ENCODE results near the gene TPH1.
"Not testable (repeated sequence)": the region's sequence is repeated elsewhere in the genome, so short reads cannot be mapped to it uniquely, and the experiment has no call there.

TPH1 gene

DNA sequence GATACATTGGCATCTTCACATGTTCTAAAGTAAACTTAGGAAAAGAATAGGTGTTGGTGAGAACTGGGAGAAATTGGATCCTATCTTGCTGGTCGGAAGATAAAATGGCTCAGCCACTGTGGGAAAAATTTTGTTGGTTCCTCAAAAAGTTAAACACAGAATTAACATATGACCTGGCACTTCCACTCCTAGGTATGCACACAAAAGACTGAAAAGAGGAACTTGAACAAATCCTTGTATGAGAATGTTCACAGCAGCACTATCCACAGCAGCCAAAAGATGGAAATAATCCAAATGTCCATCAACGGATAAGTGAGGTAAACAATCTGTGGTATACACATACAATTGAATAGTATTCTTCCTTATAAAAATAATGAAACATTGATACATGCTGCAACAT lies 4.8 kb upstream of the TPH1 start:
- DNase-seq: peak; percentile 58
- in situ Hi-C loops (cut with MboI; ENCODE audit: low pct_unique_long_range_greater_than_20kb, low sequenced_read_pairs): no loop called here

- DNase-seq: no peak
Measured at GRCh38 chr11:18036456-18036855, 9.6 kb downstream of the TPH1 start.

DNA sequence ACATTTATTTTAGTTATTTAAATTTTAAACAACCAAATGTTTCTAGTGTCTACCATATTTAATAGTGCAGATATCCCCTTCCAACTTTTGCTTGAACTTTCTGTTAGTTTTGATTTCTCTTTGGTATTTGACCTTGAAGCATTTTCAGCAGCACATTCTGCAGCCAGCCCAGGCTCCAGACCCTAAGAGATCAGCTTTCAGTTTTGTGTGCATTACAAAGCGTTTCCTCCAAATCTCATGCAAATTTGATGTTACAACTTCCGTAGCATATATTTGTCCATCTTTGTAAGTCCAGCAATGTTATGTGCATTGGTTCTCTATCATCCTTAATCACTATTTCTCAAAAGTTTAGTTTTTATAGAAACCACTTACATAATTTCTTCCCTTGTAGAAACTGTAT lies 18.6 kb downstream of the TPH1 start:
- no peak for DNase-seq
- in situ Hi-C loops (cut with MboI; ENCODE audit: low pct_unique_long_range_greater_than_20kb, low sequenced_read_pairs): no loop called here

More at GRCh38 chr11:18036456-18036855, 9.6 kb downstream of the TPH1 start:
- in situ Hi-C loops (cut with MboI; ENCODE audit: low pct_unique_long_range_greater_than_20kb, low sequenced_read_pairs): no loop called here

- no peak for DNase-seq
- in situ Hi-C loops (cut with MboI; ENCODE audit: low pct_unique_long_range_greater_than_20kb, low sequenced_read_pairs): no loop called here
Measured at GRCh38 chr11:18022419-18022818, 23.6 kb downstream of the TPH1 start.

- no peak for DNase-seq
- in situ Hi-C loops (cut with MboI; ENCODE audit: low pct_unique_long_range_greater_than_20kb, low sequenced_read_pairs): no loop called here
Measured at GRCh38 chr11:18019650-18020049, 26.4 kb downstream of the TPH1 start.

DNA sequence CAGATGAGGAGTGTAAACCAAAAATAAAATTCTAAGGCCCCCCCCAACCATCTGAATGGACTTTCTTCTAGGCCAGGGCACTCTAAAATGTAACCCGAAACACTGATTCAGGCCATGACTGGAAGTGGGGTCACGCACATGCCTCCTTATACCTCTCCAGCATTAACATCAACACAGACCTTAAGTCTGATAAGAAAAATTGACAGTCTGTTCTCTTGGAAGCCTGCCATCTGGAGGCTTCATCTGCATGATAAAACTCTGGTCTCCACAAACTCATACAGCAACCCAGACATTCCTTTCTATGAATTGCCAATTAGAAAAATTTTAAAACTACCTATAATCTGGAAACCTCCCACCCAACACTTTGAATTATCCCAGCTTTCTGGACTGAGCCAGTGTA lies 29.3 kb downstream of the TPH1 start:
- no peak for DNase-seq
- in situ Hi-C loops (cut with MboI; ENCODE audit: low pct_unique_long_range_greater_than_20kb, low sequenced_read_pairs): no loop called here

- no peak for DNase-seq
- in situ Hi-C loops (cut with MboI; ENCODE audit: low pct_unique_long_range_greater_than_20kb, low sequenced_read_pairs): no loop called here
Measured at GRCh38 chr11:18014876-18015275, 31.2 kb downstream of the TPH1 start.

GRCh38 chr11:18013790-18014507 lies 32.1 kb downstream of the TPH1 start:
- no peak for DNase-seq
- in situ Hi-C loops (cut with MboI; ENCODE audit: low pct_unique_long_range_greater_than_20kb, low sequenced_read_pairs): no loop called here

DNA sequence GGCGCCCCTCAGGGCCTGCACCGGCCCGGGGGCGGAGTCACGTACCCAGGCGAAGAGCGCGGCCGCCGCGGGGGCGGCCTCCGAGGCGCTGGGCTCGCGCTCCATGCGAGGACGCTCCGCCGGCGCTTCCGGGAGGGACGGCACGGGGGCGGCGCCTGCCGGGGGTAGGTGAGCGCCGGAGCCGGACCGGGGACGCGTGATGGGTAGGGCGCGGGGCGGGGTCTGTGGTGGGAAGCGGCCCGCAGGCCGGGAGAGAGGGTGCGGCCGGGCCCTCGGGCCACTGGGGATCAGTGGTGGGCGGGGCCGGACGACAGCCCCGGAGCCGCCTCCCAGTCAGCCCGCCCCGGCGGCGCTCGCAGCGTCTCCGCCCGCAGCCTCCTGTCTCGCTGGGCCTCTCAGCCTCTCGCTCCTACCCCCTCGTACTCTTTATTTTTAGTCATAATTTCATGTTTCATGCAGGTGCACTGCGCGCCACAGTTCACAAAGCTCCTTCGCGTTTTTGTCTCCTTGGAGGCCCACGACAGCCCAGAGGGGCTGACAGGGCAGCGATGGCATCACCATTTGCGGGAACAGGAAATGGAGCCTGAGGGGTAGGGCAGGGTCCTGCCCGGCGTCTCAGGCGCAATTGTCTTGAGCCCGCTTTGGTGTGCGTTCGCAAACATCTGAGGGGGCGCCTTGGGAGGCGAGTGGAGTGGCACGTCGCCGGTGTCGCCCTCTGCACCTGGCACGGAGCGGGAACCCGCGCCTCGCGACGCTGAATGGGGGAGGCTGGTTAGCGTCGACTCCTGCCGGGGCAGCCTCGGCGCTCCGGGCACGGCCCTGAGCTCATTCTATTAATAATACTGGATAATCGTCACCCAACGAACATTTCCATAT lies 32.9 kb downstream of the TPH1 start, which contains the start of gene SERGEF:
Gene SERGEF, minus strand, starts transcription at position 142 of the 876 bp plus-strand sequence. Its CDS starts 37 bp downstream, at position 105.
- in situ Hi-C loops (cut with MboI; ENCODE audit: low pct_unique_long_range_greater_than_20kb, low sequenced_read_pairs): no loop called here
- peak; percentile 94 for DNase-seq

DNA sequence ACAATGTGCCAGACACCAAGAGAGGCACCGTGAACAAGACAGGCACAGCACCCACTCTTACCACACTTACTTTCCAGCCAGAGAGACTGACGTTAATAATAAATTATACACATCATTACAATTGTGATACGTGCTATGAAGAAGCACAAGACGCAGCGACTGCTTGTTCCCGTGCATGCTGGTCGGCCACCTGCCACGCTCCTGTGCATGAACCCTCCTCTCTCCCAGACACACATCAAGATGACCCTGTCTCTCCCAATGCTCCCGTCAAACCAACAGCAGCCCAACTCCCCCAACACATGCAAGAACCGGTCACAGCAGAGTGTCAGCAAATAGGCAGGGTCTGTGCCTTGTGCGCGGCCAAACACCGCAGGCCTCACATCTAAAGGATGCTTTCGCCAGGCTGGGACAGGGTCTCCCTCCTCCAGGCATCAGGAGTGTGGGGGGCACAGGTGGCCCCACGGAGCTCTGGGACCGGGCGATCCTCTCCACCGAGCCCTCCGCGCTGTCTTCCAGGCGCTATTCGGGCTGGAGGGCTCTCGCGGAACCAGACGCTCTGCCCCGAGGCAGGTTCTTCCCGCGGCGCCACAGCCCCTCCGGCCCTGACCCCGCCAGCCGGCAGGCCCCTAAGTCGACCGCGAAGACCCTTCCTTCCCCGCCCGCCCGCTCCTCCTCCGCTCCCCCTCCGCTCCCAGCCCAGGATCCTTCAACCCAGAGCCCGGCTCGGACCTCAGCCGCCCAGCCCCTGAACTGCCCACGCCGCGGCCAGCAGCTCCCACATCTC lies 33.8 kb downstream of the TPH1 start:
- DNase-seq: peak; percentile 58
- in situ Hi-C loops (cut with MboI; ENCODE audit: low pct_unique_long_range_greater_than_20kb, low sequenced_read_pairs): no loop called here

- peak; percentile 51 for DNase-seq
- in situ Hi-C loops (cut with MboI; ENCODE audit: low pct_unique_long_range_greater_than_20kb, low sequenced_read_pairs): no loop called here
Measured at GRCh38 chr11:18011633-18012032, 34.4 kb downstream of the TPH1 start.

GRCh38 chr11:18010977-18011586 lies 35.0 kb downstream of the TPH1 start:
- in situ Hi-C loops (cut with MboI; ENCODE audit: low pct_unique_long_range_greater_than_20kb, low sequenced_read_pairs): no loop called here

DNA sequence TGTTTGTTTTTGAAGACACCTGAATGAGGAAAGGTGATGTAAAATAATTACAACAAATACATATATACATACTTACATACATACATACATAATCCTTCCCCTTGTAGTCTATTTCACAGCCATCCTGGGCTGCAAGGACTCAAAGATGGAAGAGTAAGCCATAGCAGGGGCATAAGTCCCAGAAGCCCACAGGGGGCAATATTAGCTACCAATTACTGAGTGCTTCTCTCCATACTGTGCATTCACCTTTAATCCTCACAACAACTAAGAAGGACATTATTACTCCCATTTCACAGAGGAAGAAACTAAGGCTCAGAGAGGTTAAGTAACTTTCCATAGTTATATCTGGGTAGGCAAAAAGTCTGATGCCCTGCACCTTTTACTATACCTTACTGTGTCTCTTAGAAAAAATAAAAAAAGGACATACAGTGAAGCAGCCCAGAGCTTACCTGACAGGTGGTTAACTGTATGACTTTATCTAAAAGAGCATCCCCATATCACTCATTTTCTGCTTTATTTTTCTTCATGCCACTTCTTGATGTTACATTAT lies 35.9 kb downstream of the TPH1 start:
- in situ Hi-C loops (cut with MboI; ENCODE audit: low pct_unique_long_range_greater_than_20kb, low sequenced_read_pairs): no loop called here
- DNase-seq: peak; percentile 13

More at GRCh38 chr11:18010977-18011586, 35.0 kb downstream of the TPH1 start:
- DNase-seq: peak; percentile 37

DNA sequence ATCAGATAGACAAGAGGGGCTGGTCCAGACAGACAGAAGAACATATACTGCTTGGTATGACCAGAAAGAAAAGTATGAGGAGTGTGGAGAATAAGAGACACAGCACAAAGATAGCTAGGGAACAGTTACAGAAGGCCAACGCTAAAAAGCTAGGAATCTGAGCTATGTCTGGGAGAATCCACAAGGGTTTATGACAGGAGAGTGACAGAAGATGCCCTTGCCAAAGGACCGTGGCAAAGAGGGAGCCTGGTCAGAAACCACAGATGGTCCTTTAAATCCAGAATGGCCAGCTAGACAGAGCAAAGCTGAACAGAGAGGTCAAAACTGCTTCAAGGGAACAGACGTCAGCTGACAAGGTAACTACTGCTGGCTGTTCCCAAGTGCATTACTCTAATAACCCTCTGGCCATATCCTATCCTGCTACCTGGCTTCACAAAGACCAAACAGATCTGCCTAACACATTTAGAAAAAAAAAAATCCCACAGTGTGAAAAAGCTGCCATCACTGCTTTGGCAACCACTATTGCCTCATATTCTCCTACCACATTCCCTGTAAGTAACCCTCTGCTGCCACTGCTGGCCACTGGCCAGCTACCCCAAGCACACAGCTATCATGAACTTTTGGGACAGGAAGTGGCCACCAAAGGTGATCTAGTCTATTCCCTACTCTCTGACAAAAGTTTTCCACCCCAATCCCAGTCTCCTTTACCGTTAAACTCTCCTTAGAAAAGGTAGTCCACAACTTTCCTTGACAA lies 40.5 kb downstream of the TPH1 start:
- DNase-seq: no peak
- in situ Hi-C loops (cut with MboI; ENCODE audit: low pct_unique_long_range_greater_than_20kb, low sequenced_read_pairs): no loop called here

DNA sequence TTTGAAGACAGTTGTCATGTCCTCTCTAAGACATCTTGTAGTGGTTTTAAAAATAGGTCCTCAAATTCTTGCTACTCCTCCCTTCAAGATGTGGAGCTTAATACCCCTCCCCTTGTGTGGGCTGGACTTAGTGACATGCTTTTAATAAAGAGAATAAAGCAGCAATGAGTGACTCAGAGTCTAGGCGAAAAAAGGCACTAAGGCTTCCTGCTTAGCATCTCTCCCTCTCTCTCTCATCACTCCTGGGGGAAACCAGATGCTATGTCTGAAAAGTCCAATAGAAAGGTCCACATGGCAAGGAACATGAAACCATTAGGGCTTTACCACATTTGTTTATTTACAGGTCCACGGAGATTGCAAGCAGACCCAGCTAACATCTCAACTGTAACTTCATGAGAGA lies 44.9 kb downstream of the TPH1 start:
- DNase-seq: no peak
- in situ Hi-C loops (cut with MboI; ENCODE audit: low pct_unique_long_range_greater_than_20kb, low sequenced_read_pairs): no loop called here

- DNase-seq: no peak
- in situ Hi-C loops (cut with MboI; ENCODE audit: low pct_unique_long_range_greater_than_20kb, low sequenced_read_pairs): no loop called here
Measured at GRCh38 chr11:18000760-18001159, 45.3 kb downstream of the TPH1 start.

DNA sequence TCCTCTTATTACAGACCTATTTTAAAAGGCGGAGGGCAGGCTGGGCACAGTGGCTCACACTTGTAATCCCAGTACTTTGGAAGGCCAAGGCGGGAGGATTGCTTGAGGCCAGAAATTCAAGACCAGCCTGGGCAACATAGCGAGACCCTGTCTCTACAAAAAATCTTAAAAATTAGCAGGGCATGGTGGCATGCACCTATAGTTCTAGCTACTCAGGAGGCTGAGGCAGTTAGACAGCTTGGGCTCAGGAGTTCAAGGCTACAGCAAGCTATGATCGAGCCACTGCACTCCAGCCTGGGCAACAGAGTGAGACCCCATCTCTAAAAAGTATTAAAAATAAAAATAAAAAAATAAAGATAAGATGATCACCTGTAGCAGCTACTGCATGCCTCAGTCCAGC lies 45.9 kb downstream of the TPH1 start:
- in situ Hi-C loops (cut with MboI; ENCODE audit: low pct_unique_long_range_greater_than_20kb, low sequenced_read_pairs); DNase-seq: not testable (repeated sequence)

All from KBM-7 (cell line).